Activated CD8-positive, alpha-beta memory T cell treated with anti-CD3 and anti-CD28 coated beads for 36 hours (primary cell): ENCODE results near the gene ERP44. TPM values are rescaled to one million over a fixed set of nuclear protein-coding genes. Genes with fewer than 3 reads are reported as not detected.
"Not testable (repeated sequence)": the region's sequence is repeated elsewhere in the genome, so short reads cannot be mapped to it uniquely, and the experiment has no call there.

Experiments
- CTCF ChIA-PET: fragments of 350-600 bp; sonication (Branson Sonifier 250); formaldehyde crosslinking; loops from one replicate; lab custom pipeline; 2021; ENCODE audit warnings: antibody characterized with exemption; lab: Charles Lee
- POLR2A ChIA-PET: fragments of 350-600 bp; sonication (Branson Sonifier 250); formaldehyde crosslinking; loops from one replicate; lab custom pipeline; 2021; ENCODE audit warnings: antibody characterized with exemption; lab: Charles Lee
- total RNA-seq, 2 experiments: library from RNA; stranded (reverse); gene quantifications; one replicate each; pipeline ENCODE4 v1.2.3, GENCODE V29; 2021

Gene ERP44
- total RNA-seq, 2 experiments from 2014 or later: 13.3 to 15.2 TPM

GRCh38 chr9:100104314-100104713 lies 5.5 kb upstream of the ERP44 start:
- ChIA-PET POLR2A (no interaction called here), CTCF (no interaction called here)

GRCh38 chr9:100101608-100102007 lies 2.8 kb upstream of the ERP44 start:
- ChIA-PET CTCF (no interaction called here), POLR2A (no interaction called here)

- CTCF ChIA-PET: no interaction called here
- POLR2A ChIA-PET: no interaction called here
These were observed 1.4 kb upstream of the ERP44 start for GRCh38 chr9:100100146-100100667.

GRCh38 chr9:100099722-100100042 lies 882 bp upstream of the ERP44 start:
- ChIA-PET POLR2A (no interaction called here), CTCF (no interaction called here)

- ChIA-PET CTCF (no interaction called here), POLR2A (no interaction called here)
These were observed 534 bp downstream of the ERP44 start for GRCh38 chr9:100098046-100098886.

- ChIA-PET POLR2A (no interaction called here), CTCF (no interaction called here)
These were observed 2.4 kb downstream of the ERP44 start for GRCh38 chr9:100096378-100096916.

GRCh38 chr9:100094411-100094810 lies 4.4 kb downstream of the ERP44 start:
- POLR2A ChIA-PET: not testable (repeated sequence)
- CTCF ChIA-PET: interaction anchor here (1.2 kb wide), 1 partner anchor 121 kb away, joined by 4 read pairs; no protein-coding TSS in a partner anchor

GRCh38 chr9:100092066-100092465 lies 6.7 kb downstream of the ERP44 start:
- ChIA-PET CTCF (no interaction called here), POLR2A (no interaction called here)

GRCh38 chr9:100091650-100092049 lies 7.2 kb downstream of the ERP44 start:
- POLR2A ChIA-PET: no interaction called here

GRCh38 chr9:100090880-100091279 lies 7.9 kb downstream of the ERP44 start:
- ChIA-PET CTCF (no interaction called here), POLR2A (no interaction called here)

More at GRCh38 chr9:100091650-100092049, 7.2 kb downstream of the ERP44 start:
- CTCF ChIA-PET: no interaction called here

GRCh38 chr9:100088202-100088601 lies 10.6 kb downstream of the ERP44 start:
- ChIA-PET CTCF (no interaction called here), POLR2A (no interaction called here)

- POLR2A ChIA-PET: no interaction called here
- CTCF ChIA-PET: interaction anchor here (0.9 kb wide), 1 partner anchor 21 kb away, joined by 3 read pairs; no protein-coding TSS in a partner anchor
These were observed 11.6 kb downstream of the ERP44 start for GRCh38 chr9:100087218-100087617.

- ChIA-PET POLR2A (no interaction called here), CTCF (no interaction called here)
These were observed 12.6 kb downstream of the ERP44 start for GRCh38 chr9:100086097-100086635.

DNA sequence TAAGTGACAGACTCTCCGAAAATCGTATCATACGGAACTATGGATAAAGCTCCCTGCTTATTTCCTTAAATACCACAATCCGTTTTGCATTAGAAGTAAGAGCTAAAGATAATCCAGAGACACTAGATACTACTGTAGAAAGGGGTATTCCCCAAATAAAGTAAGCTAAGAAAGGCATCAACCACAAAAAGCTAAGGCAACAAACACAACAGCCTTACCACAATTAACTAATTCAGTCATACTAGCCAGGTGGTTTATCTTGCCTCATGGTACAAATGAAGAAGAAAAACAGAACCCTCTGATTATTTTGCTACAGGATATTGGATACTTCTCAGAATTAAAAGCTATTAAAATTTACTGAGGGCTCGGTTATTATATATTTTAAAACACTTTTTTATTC lies 14.1 kb downstream of the ERP44 start:
- ChIA-PET POLR2A (no interaction called here), CTCF (no interaction called here)

- POLR2A ChIA-PET: no interaction called here
These were observed 14.7 kb downstream of the ERP44 start for GRCh38 chr9:100084128-100084453.

GRCh38 chr9:100083448-100084127 lies 15.2 kb downstream of the ERP44 start:
- ChIA-PET POLR2A (no interaction called here), CTCF (no interaction called here)

More at GRCh38 chr9:100084128-100084453, 14.7 kb downstream of the ERP44 start:
- CTCF ChIA-PET: no interaction called here

- ChIA-PET POLR2A (no interaction called here), CTCF (no interaction called here)
These were observed 16.0 kb downstream of the ERP44 start for GRCh38 chr9:100082782-100083181.

- POLR2A ChIA-PET, CTCF ChIA-PET: not testable (repeated sequence)
These were observed 22.5 kb downstream of the ERP44 start for GRCh38 chr9:100076256-100076655.

GRCh38 chr9:100074989-100075388 lies 23.8 kb downstream of the ERP44 start:
- ChIA-PET POLR2A (no interaction called here), CTCF (no interaction called here)

DNA sequence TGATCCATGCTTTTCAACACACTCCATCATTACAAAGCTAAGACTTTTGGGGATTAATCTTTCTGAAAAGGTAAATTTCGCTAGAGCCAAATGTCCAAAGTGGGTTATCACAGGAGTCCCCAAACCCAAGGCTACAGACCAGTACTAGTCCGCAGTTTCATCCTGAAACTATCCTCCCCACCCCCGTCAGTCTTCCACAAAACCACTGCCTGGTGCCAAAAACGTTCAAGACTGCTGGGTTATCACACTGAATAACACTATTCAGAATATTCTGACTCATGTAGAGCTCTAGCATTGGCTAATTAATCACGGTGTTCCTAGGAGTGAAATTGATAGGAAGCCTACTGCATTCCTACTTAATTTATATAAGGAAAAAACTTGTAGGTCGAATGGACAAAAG lies 24.7 kb downstream of the ERP44 start:
- CTCF ChIA-PET: no interaction called here
- POLR2A ChIA-PET: no interaction called here
